H1 (cell line): ENCODE results near the gene MAST2. TPM values are rescaled to one million over a fixed set of nuclear protein-coding genes. Genes with fewer than 3 reads are reported as not detected.

ENCODE experiments used
- CHD7 ChIP-seq: fragments of 300-600 bp; sonication (generic); IDR thresholded peaks from 2 replicates; pipeline ENCODE4 v1.7.1; 2012; ENCODE audit warnings: low read length, moderate library complexity, mild to moderate bottlenecking, inconsistent platforms; ENCODE audit not compliant: insufficient replicate concordance
- polyA plus RNA-seq, 7 experiments: library from polyadenylated mRNA; depleted of rRNA in 3 of 7; stranded (reverse) in 5 of 7; unstranded in 2 of 7; fragments of >200 nt in 5 of 7; fragments of 200-250 nt in 2 of 7; gene quantifications; 1 replicate in 5 of 7; 2 replicates in 1 of 7; 4 replicates in 1 of 7; pipeline versions ENCODE4 v1.2.1 to v1.2.3, GENCODE V29; 2011 to 2013; ENCODE audit warnings: missing spikeins in 2 of 7, mixed read lengths in 2 of 7
- total RNA-seq: library from RNA; stranded (reverse); fragmentation: NEBNext Ultra II Directional; extraction: Animal tissue kit (Norgen Biotek cat#: 25700); gene quantifications from 2 replicates; pipeline ENCODE4 v1.2.1, GENCODE V29; 2021

The MAST2 gene
- total and polyA plus RNA-seq, 2 of the 8 experiments (the other 6 are each of a cell fraction or from before 2014, with no cell fraction given) = 20.5 to 35.4 TPM

GRCh38 chr1:46041551-46041950 is 238.1 kb downstream of the MAST2 start (continued):
- TF ChIP-seq CHD7 = no peak
